ENCODE results near the gene FPR2. TPM values are rescaled to one million over a fixed set of nuclear protein-coding genes. Genes with fewer than 3 reads are reported as not detected.
"Not testable (repeated sequence)": the region's sequence is repeated elsewhere in the genome, so short reads cannot be mapped to it uniquely, and the experiment has no call there.

The FPR2 gene
- total RNA-seq, 1 experiment from 2014 or later: not detected

DNA sequence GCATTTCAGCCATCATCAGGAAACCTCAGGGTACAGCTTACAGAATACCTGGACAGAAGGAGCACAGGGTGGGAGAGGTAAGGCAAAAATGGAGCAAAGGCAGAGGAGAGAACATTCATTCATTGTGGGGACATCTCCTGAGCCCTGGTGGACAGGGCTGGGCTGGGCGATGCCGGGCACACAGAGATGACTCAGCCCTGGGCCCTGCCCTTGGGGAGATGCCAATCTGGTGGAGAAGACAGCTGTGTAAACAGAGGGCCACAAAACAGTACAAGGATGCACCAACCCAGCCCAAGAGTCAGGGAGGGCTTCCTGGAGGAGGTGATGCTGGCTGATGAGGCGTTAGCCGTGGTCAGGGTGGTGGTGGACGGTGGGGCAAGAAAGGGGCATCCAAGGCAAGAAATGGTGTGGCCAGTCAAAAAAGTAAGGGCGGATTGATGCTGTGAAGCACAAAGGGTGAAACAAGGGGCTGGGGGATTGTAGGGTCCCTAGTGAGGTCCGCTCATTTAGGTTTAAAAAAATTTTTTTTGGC is 33.6 kb upstream of the FPR2 start:
- no peak overlapping the region for H3K4me3 ChIP-seq
- H3K9me3 ChIP-seq (replicated peaks): no peaks in the 10 kb centered on the region
- peaks cover 5% of the 10 kb centered on the region for H3K27me3 ChIP-seq (replicated peaks)
- no peak overlapping the region for H3K27ac ChIP-seq
- DNase-seq (ENCODE audit: low read depth in 1 of 2, low spot score in 2 of 2): no peak
- H3K36me3 ChIP-seq: no peaks in the 10 kb centered on the region
- H3K4me1 ChIP-seq (replicated peaks): no peaks in the 10 kb centered on the region

DNA sequence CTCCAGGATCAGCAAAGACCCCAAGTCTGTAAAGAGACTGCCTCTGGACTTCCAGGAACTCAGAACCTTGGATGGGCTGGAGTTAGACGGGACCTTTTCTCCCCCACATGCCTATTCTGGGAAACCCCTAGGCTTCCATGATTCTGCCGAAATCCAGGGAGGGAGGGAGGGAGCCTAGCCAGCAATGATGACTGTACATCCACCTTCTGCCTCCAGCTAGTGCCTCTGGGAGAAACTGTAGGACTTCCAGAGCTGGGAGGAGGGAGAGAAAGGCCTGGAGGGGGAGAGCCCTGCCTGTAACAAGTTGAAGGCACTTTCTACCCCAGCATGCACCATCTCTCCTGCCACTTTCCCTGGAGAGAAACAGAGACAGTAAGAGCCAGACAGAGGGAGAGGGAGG is 31.2 kb upstream of the FPR2 start:
- Histone ChIP-seq H3K27ac (no peak overlapping the region), H3K4me1 (replicated peaks) (no peaks in the 10 kb centered on the region), H3K27me3 (replicated peaks) (no peaks in the 10 kb centered on the region), H3K9me3 (replicated peaks) (no peaks in the 10 kb centered on the region), H3K36me3 (no peaks in the 10 kb centered on the region), H3K4me3 (no peak overlapping the region)
- no peak for DNase-seq (ENCODE audit: low read depth in 1 of 2, low spot score in 2 of 2)

DNA sequence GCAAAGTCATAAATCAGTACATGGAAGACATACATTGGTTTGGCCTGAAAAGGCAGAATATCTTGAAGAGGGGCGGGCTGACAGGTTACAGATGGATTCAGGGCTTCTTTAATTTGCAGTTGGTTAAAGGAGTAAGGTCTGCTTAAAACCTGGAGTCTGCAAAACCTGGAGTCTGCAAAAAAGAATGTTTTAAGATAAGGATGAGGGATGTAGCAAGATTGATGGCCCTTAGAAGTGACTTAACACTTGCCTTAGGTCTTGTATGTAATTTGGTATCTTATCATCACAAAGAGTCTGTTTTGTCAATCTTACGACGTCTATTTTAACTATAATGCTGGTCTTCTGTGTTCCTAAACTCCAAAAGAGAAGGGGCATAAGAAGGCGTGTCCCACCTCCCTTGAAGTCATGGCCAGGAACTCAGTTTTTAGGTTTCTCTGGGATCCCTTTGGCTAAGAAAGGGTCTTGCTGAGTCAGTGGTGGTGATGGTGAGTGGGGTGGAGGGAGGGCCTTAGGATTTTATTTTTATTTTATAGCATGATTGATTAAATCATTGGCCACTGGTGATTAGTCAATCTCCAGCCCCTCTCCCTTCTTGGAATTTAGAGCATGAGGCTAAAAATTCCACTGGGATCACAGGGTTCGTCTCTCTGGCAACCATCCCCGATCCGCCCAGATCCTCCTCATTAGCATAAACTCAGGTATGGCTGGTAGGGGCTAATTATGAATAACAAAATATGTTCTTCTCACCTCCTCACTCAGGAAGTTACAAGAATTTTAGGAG is 27.0 kb upstream of the FPR2 start:
- no peaks in the 10 kb centered on the region for H3K4me1 ChIP-seq (replicated peaks)
- no peak overlapping the region for H3K27ac ChIP-seq
- no peak overlapping the region for H3K4me3 ChIP-seq
- H3K27me3 ChIP-seq (replicated peaks): no peaks in the 10 kb centered on the region
- no peaks in the 10 kb centered on the region for H3K36me3 ChIP-seq
- no peaks in the 10 kb centered on the region for H3K9me3 ChIP-seq (replicated peaks)
- DNase-seq (ENCODE audit: low read depth in 1 of 2, low spot score in 2 of 2): no peak

DNA sequence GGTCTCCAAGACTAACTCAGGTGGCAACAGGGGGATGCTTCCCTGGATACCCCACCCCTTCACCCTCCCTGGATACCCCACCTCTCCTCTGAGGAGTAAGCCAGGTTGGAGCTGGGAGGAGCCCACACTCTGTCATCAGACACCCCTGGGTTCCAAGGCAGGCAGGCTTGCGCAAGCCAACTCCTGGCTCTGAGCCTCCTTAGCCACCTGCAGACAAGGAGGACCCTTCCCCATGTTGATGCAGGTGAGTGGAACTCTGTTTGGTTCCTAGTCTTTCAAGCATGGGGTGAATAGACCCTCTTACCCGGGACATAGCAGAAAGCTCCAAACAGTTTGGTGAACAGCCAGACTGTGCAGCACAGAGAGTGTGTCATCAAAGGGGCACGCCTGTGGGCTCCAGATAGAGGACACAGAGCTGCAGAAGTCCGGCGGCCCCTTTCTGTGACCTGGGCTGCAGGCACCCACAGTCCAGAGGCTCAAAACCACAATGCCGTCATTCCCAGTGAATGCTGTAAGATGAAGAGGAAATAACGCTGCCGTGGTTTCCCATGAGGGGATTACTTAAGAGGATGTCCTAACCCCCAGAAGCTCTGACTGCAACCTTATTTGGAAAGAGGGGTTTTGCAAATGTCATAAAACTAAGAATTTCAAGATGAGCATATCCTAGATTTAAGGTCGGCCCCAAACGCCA is 25.1 kb upstream of the FPR2 start:
- Histone ChIP-seq H3K36me3 (no peaks in the 10 kb centered on the region), H3K27ac (no peak overlapping the region), H3K4me3 (no peak overlapping the region), H3K27me3 (replicated peaks) (no peaks in the 10 kb centered on the region), H3K9me3 (replicated peaks) (no peaks in the 10 kb centered on the region), H3K4me1 (replicated peaks) (no peaks in the 10 kb centered on the region)
- DNase-seq (ENCODE audit: low read depth in 1 of 2, low spot score in 2 of 2): no peak

DNA sequence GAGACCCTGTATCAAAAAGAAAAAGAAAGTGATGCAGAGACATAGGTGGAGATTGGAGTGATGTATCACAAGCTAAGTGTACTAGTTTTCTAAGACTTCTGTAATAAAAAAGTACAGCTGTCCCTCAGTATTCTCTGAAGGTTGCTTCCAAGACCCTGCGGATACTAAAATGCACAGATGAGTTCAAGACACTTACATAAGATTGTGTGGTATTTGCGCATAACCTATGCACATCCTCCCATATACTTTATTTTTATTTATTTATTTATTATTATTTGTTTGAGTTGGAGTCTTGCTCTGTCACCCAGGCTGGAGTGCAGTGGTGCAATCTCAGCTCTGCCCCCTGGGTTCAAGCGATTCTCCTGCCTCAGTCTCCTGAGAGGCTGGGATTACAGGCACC is 23.6 kb upstream of the FPR2 start:
- Histone ChIP-seq H3K4me1 (replicated peaks) (no peaks in the 10 kb centered on the region), H3K27me3 (replicated peaks) (no peaks in the 10 kb centered on the region), H3K4me3 (no peak overlapping the region), H3K36me3 (no peaks in the 10 kb centered on the region), H3K9me3 (replicated peaks) (no peaks in the 10 kb centered on the region), H3K27ac (no peak overlapping the region)
- DNase-seq (ENCODE audit: low read depth in 1 of 2, low spot score in 2 of 2): no peak

DNA sequence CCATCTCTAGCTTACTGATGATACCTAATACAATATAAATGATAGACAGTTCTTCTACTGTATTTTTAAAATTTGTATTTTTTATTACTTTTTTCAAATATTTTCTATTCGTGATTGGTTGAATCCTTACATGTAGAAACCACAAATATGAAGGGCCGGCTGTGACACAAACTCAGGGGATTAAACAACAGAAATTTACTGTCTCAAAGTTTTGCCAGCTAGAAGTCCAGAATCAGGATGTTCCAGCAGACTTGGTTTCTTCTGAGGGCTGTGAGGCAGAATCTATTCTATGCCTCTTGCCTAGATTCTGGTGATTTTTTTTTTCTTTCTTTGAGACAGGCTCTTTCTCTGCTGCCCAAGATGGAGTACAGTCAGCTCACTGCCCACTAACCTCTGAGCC is 23.1 kb upstream of the FPR2 start:
- H3K27me3 ChIP-seq (replicated peaks): no peaks in the 10 kb centered on the region
- H3K4me1 ChIP-seq (replicated peaks): no peaks in the 10 kb centered on the region
- no peak overlapping the region for H3K4me3 ChIP-seq
- no peak for DNase-seq (ENCODE audit: low read depth in 1 of 2, low spot score in 2 of 2)
- H3K9me3 ChIP-seq (replicated peaks): no peaks in the 10 kb centered on the region
- no peak overlapping the region for H3K27ac ChIP-seq
- H3K36me3 ChIP-seq: no peaks in the 10 kb centered on the region

DNA sequence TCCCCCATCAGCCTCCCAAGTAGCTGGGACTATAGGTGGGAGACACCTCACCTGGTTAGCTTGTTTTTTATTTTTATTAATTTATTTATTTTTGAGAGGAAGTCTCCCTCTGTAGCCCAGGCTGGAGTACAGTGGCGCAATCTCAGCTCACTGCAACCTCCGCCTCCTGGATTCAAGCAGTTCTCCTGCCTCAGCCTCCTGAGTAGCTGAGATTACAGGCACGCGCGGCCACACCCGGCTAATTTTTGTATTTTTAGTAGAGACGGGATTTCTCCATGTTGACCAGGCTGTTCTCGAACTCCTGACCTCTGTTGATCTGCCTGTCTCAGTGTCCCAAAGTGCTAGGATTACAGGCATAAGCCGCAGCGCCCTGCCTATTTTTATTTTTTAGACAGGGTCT is 22.5 kb upstream of the FPR2 start:
- not testable (repeated sequence) for H3K27ac ChIP-seq

DNA sequence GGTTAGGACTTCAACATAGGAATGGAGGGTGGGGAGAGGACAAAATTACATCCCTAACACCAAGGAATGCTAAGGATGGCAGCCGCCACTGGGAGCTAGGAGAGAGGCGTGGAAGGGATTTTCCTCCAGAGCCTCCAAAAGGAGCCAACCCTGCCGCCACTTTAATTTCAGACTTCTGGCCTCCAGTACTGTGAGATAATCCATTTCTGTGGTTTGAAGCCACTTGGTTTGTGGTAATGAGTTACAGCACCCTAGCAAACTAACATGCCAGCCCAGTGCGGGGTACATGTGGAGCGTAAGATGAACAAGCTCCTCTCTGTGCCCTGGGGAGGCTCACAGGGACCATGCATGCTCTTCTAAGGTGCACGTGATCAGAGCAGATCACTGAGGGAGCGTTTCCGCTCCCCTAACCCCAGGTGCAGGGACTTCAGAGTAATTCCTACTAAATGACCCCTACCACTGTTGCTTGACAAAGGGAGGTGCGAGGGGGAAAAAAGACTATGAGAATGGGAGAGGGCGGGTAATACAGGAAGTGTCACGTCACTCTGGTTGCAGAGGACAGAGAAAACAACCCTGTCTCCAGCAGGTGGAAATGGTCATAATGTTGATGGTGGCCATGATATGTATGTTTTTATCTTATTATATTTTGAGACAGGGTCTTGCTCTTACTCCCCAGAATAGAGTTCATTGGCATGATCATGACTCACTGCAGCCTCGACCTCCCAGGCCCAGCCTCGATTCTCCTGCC is 21.3 kb upstream of the FPR2 start:
- H3K4me1 ChIP-seq (replicated peaks): no peaks in the 10 kb centered on the region
- H3K36me3 ChIP-seq: no peaks in the 10 kb centered on the region
- no peak for DNase-seq (ENCODE audit: low read depth in 1 of 2, low spot score in 2 of 2)
- no peaks in the 10 kb centered on the region for H3K27me3 ChIP-seq (replicated peaks)
- H3K27ac ChIP-seq: no peak overlapping the region
- H3K9me3 ChIP-seq (replicated peaks): no peaks in the 10 kb centered on the region
- no peak overlapping the region for H3K4me3 ChIP-seq

More for the DNA sequence above, 22.5 kb upstream of the FPR2 start:
- not testable (repeated sequence) for H3K36me3 ChIP-seq; DNase-seq (ENCODE audit: low read depth in 1 of 2, low spot score in 2 of 2); H3K27me3 ChIP-seq (replicated peaks); H3K4me3 ChIP-seq; H3K9me3 ChIP-seq (replicated peaks); H3K4me1 ChIP-seq (replicated peaks)

DNA sequence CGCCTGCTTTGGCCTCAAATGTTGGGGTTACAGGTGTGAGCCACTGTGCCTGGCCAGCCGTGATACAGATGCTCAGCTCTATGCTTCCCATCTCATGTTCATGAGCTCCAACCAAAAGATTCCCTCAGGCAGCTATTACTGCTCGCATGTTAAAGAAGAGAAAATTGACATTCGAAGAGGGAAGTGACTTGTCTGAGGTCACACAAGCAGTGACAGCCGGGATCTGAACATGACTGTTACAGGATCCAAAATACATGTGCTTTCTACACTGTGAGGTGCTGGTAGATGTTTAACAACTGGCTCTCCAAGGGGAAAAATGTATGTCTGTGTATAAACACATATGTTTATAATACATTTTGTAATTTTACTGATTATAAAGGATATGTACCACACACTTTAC is 20.6 kb upstream of the FPR2 start:
- Histone ChIP-seq H3K36me3 (no peaks in the 10 kb centered on the region), H3K4me1 (replicated peaks) (no peaks in the 10 kb centered on the region), H3K4me3 (no peak overlapping the region), H3K9me3 (replicated peaks) (no peaks in the 10 kb centered on the region), H3K27me3 (replicated peaks) (no peaks in the 10 kb centered on the region), H3K27ac (no peak overlapping the region)
- DNase-seq (ENCODE audit: low read depth in 1 of 2, low spot score in 2 of 2): no peak

DNA sequence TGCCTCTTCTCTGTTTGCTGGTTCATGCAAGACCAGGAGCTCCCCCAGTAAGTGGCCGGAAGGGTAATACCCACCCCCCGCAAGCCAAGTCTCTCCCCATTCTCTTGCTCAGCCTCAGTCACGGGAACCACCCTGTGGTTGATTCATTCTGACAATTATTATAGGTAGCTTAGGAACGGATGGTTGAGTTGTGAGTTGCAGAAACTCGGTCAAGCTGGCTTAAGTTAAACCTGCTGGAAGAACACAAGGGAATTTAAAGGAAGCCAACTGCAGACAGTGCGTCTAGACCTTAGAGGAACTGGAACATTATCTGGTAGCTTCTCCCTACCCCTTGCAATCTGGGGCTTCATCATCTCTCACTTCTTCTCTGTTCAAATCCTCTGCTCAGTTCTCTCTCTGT is 18.2 kb upstream of the FPR2 start:
- H3K4me1 ChIP-seq (replicated peaks): no peaks in the 10 kb centered on the region
- no peak overlapping the region for H3K27ac ChIP-seq
- no peaks in the 10 kb centered on the region for H3K9me3 ChIP-seq (replicated peaks)
- H3K36me3 ChIP-seq: no peaks in the 10 kb centered on the region
- DNase-seq (ENCODE audit: low read depth in 1 of 2, low spot score in 2 of 2): no peak
- no peaks in the 10 kb centered on the region for H3K27me3 ChIP-seq (replicated peaks)
- no peak overlapping the region for H3K4me3 ChIP-seq

DNA sequence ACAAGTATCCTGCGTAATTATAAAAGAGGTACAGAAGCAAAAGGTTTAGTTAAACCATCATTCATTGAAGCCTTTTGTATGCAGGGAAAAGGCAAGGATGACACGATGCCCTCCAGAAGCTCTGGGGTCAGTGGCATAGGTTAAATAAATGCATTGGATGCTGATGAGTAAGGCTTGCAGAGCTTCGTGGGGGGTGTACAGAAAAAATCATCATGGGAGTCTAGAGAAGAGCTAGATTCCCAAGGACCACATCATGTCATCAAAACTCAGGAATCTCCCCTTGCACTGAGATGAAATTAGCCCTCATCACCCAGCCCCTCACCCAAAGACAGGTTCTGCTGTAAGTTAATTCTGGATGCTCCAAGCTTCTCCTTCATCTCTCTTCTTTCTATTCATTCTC is 17.6 kb upstream of the FPR2 start:
- Histone ChIP-seq H3K27me3 (replicated peaks) (no peaks in the 10 kb centered on the region), H3K9me3 (replicated peaks) (no peaks in the 10 kb centered on the region), H3K4me1 (replicated peaks) (no peaks in the 10 kb centered on the region), H3K27ac (no peak overlapping the region), H3K36me3 (no peaks in the 10 kb centered on the region), H3K4me3 (no peak overlapping the region)
- no peak for DNase-seq (ENCODE audit: low read depth in 1 of 2, low spot score in 2 of 2)

DNA sequence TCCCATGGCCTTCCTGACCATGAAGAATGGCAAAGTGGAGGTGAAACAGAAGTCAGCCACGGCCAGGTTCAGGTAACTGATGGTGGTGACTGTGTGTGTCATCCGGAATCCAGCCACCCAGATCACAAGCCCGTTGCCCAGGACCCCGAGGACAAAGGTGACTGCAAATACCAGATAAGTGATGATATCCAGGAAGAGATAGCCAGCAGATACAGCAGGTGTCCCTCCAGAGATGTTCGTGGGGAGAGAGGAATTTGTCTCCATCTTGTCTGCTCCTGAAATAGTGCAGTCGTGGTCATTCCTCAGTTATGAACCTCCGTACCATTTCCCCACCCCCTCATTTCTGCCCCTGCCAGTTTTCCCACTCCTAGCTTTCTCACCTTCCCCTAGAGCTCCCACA is 14.2 kb upstream of the FPR2 start:
- Histone ChIP-seq H3K9me3 (replicated peaks) (no peaks in the 10 kb centered on the region), H3K4me3 (no peak overlapping the region), H3K4me1 (replicated peaks) (no peaks in the 10 kb centered on the region), H3K36me3 (no peaks in the 10 kb centered on the region), H3K27ac (no peak overlapping the region), H3K27me3 (replicated peaks) (no peaks in the 10 kb centered on the region)
- no peak for DNase-seq (ENCODE audit: low read depth in 1 of 2, low spot score in 2 of 2)

DNA sequence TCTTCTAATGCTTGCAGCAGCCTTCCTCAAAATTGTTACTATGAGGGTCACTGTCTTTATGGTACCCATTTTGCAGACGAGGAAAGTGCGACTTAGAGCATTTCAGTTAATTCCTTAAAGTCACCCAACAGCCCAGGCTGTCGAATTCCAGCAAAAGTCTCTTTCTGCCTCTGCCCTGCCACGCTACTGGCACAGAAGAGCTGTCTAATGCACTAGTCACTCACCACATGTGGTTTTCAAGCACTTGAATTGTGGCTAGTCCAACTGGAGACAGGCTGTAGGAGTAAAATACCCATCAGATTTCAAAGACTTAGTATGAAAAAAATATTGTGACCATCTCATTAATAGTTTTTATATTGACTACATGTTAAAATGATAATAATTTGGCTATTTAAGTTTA is 11.0 kb upstream of the FPR2 start:
- H3K27me3 ChIP-seq (replicated peaks): no peaks in the 10 kb centered on the region
- H3K36me3 ChIP-seq: no peaks in the 10 kb centered on the region
- no peak for DNase-seq (ENCODE audit: low read depth in 1 of 2, low spot score in 2 of 2)
- no peaks in the 10 kb centered on the region for H3K4me1 ChIP-seq (replicated peaks)
- H3K27ac ChIP-seq: no peak overlapping the region
- no peak overlapping the region for H3K4me3 ChIP-seq
- H3K9me3 ChIP-seq (replicated peaks): no peaks in the 10 kb centered on the region

Measured in SJSA1 (cell line).